ENCODE results near the gene NECTIN2.

DNA sequence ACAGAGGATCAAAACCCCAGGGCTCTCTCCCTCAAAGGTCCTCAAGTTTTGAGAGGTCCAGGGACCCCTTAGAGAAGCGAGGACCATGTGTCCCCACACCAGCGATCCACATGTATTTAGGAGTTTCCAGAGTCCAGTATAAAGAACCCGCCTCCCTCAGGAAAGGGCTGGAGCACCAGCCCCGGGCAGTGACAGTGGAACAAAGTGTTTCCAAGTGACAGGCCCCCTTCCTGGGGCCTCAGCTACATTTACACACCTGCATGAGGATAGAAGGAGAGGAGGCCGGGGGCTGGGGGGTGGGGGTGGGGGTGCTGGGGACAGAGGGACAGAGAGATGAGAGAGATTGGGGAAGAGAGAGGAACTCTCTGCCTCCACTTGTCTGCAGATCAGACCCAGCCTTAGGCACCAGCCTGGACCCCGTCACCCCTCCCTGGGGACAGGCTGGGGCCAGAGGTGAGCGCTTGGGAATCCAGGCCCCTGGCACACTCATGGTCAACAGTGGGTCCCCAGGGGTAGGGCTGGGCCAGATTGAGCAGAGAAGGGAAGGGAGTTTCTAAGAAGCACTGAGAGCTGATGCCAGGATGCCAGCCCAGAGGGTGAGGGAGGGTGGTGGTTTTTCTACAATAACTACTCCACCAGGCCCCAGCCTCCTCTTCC lies 36.4 kb upstream of the NECTIN2 start:
- TF ChIP-seq POLR2A (IDR thresholded peaks at IDR 0.05; ENCODE audit: low read depth, low read length) (no peak), POLR2AphosphoS5 (IDR thresholded peaks at IDR 0.05; ENCODE audit: low read depth, low read length) (no peak)
